Measurements from ENCODE around the gene MORN1. TPM values are rescaled to one million over a fixed set of nuclear protein-coding genes. Genes with fewer than 3 reads are reported as not detected.

MORN1 gene
- total and polyA plus RNA-seq, 2 of the 8 experiments (the other 6 are each of a cell fraction or from before 2014, with no cell fraction given): 5.0 to 9.1 TPM

- CTCF ChIA-PET (ENCODE audit: partially characterized antibody): no interaction called here
- WGBS, 2 experiments (ENCODE audit: extremely low coverage in 1 of 2, insufficient coverage in 1 of 2, insufficient read length in 1 of 2, insufficient replicate concordance in 2 of 2, low coverage in 1 of 2, low lambda C conversion rate in 2 of 2, missing lambda C conversion rate in 1 of 2): 85% methylated on average over 15 of the region's 15 CpGs; no CpG with 5 or more reads in 1 of the 2 experiments
- no peaks in the 10 kb centered on the region for H3K23me2 ChIP-seq (ENCODE audit: low read depth, low read length)
- H3K9me3 ChIP-seq (ENCODE audit: insufficient read depth in 2 of 2, low read depth in 1 of 2, low read length in 1 of 2): no peaks in the 10 kb centered on the region
- no peak overlapping the region for H2BK120ac ChIP-seq (replicated peaks; ENCODE audit: low read depth, low read length)
- H3K27me3 ChIP-seq (replicated peaks in 1 of 4; ENCODE audit: control insufficient read depth in 3 of 4, extremely low read depth in 1 of 4, insufficient read depth in 3 of 4, low read length in 3 of 4): peaks cover 2 to 10% (median 6%) of the 10 kb centered on the region in 4 experiments; a peak in 6 of 7 replicates
- 0 out of 2 replicates have a peak overlapping the region, but pooled peaks have one; percentile 23 for H2BK12ac ChIP-seq (ENCODE audit: low read depth, low read length)
- no peaks in the 10 kb centered on the region for H4K20me1 ChIP-seq (replicated peaks in 1 of 2; ENCODE audit: control insufficient read depth in 1 of 2, insufficient read depth in 2 of 2, low read length in 2 of 2)
- no peak overlapping the region; the same call in 1 of the 2 replicates for H4K8ac ChIP-seq (ENCODE audit: extremely low read depth, insufficient read depth, low read length)
- no peak overlapping the region for H2BK15ac ChIP-seq (ENCODE audit: low read length)
- H2AK5ac ChIP-seq (ENCODE audit: low read depth, low read length): no peak overlapping the region
- no peaks in the 10 kb centered on the region for H3K4me1 ChIP-seq (replicated peaks in 1 of 4; ENCODE audit: control insufficient read depth in 3 of 4, insufficient read depth in 4 of 4, low read length in 3 of 4)
- no peak overlapping the region for H3K4me3 ChIP-seq (ENCODE audit: extremely low read depth in 1 of 4, insufficient read depth in 2 of 4, low read depth in 3 of 4, low read length in 4 of 4)
- no peak for FAIRE-seq
- no peak overlapping the region for H2BK20ac ChIP-seq (ENCODE audit: low read length)
- H3K14ac ChIP-seq (ENCODE audit: insufficient read length): no peak overlapping the region
- H3K79me2 ChIP-seq (ENCODE audit: control insufficient read depth in 1 of 2, insufficient read depth in 2 of 2, low read length in 2 of 2): no peaks in the 10 kb centered on the region
- no peak overlapping the region for H3K27ac ChIP-seq (ENCODE audit: low read depth, low read length)
- H3K36me3 ChIP-seq (ENCODE audit: control insufficient read depth in 2 of 4, insufficient read depth in 4 of 4, low read length in 3 of 4): no peaks in the 10 kb centered on the region
- TF ChIP-seq KDM5A (IDR thresholded peaks at IDR 0.05; ENCODE audit: low read length) (no peak), CTBP2 (IDR thresholded peaks at IDR 0.05; ENCODE audit: borderline replicate concordance, insufficient read depth, insufficient read length, low read length) (no peak), SUZ12 (IDR thresholded peaks at IDR 0.05; ENCODE audit: low read length) (no peak), NRF1 (IDR thresholded peaks at IDR 0.05; ENCODE audit: low read depth, low read length) (no peak)
- no peak overlapping the region for H4K91ac ChIP-seq (replicated peaks; ENCODE audit: insufficient read length, low read length)
- H4K5ac ChIP-seq (ENCODE audit: insufficient read length, low read depth, low read length): no peak overlapping the region
- no peak overlapping the region; the same call in 1 of the 2 replicates for H3K18ac ChIP-seq (ENCODE audit: extremely low read depth, low read length)
- DNase-seq (ENCODE audit: low read depth in 1 of 2, low spot score in 2 of 2): no peak
- H2BK5ac ChIP-seq (ENCODE audit: low read depth, low read length): peak overlapping the region; percentile 56; the same call in 1 of the 2 replicates
- no peak overlapping the region for H3K9ac ChIP-seq (replicated peaks in 1 of 4; ENCODE audit: extremely low read depth in 1 of 4, low read depth in 3 of 4, low read length in 3 of 4)
- POLR2A ChIA-PET (ENCODE audit: partially characterized antibody): no interaction called here
- H3K4ac ChIP-seq (replicated peaks; ENCODE audit: insufficient read length, low read depth, low read length): no peak overlapping the region
- H3K4me2 ChIP-seq (ENCODE audit: insufficient read depth in 1 of 2, low read depth in 2 of 2, low read length in 2 of 2): no peak overlapping the region
- no peaks in the 10 kb centered on the region for H3K79me1 ChIP-seq (ENCODE audit: low read depth, low read length)
- no peak overlapping the region for H3K23ac ChIP-seq (ENCODE audit: insufficient read length)
- no peak overlapping the region for H2AFZ ChIP-seq (ENCODE audit: low read length)
- no peak overlapping the region for H3K56ac ChIP-seq (replicated peaks; ENCODE audit: insufficient read length, low read depth, low read length)
Observed at GRCh38 chr1:2437617-2438016, 46.3 kb upstream of the MORN1 start.

Data from H1 (cell line).